H1 (cell line): Measurements from ENCODE around the gene OR52W1. TPM values are rescaled to one million over a fixed set of nuclear protein-coding genes. Genes with fewer than 3 reads are reported as not detected.

Experiments
- CTCF ChIA-PET: fragments of 300-600 bp; sonication (Branson Sonifier 250); formaldehyde crosslinking; loops from one replicate; lab custom pipeline; 2021; ENCODE audit not compliant: partially characterized antibody; lab: Charles Lee
- POLR2A ChIA-PET: fragments of 300-600 bp; sonication (Branson Sonifier 250); formaldehyde crosslinking; loops from one replicate; lab custom pipeline; 2021; ENCODE audit warnings: inconsistent platforms; ENCODE audit not compliant: partially characterized antibody; lab: Charles Lee
- DNase-seq, 2 experiments: peaks; one replicate each; pipeline versions ENCODE4 v3.0.0 to v3.0.0-alpha.2; 2010 to 2022; ENCODE audit warnings: low spot score in 2 of 2, low read depth in 1 of 2, mixed read lengths in 1 of 2
- FAIRE-seq: peaks from 2 replicates; lab custom pipeline; 2011; peaks lifted over from hg19 to GRCh38; lab: Jason Lieb, UNC
- H2AFZ ChIP-seq: 2 replicates; pipeline ENCODE4 v1.8.1; 2012; ENCODE audit warnings: low read length, inconsistent platforms
- H2AK5ac ChIP-seq: 2 replicates; pipeline ENCODE4 v1.6.1; 2013; ENCODE audit warnings: low read depth, low read length
- H2BK120ac ChIP-seq: replicated peaks from 2 replicates; pipeline ENCODE3; 2013; ENCODE audit warnings: low read depth, low read length, inconsistent platforms
- H2BK12ac ChIP-seq: 2 replicates; pipeline ENCODE4 v1.6.1; 2013; ENCODE audit warnings: low read depth, low read length
- H2BK15ac ChIP-seq: 2 replicates; pipeline ENCODE4 v1.6.1; 2013; ENCODE audit warnings: low read length
- H2BK20ac ChIP-seq: 2 replicates; pipeline ENCODE4 v1.6.1; 2013; ENCODE audit warnings: low read length
- H2BK5ac ChIP-seq: 2 replicates; pipeline ENCODE4 v1.6.1; 2013; ENCODE audit warnings: low read depth, low read length
- H3K14ac ChIP-seq: 2 replicates; pipeline ENCODE4 v1.6.1; 2013; ENCODE audit warnings: inconsistent platforms; ENCODE audit not compliant: insufficient read length
- H3K18ac ChIP-seq: 2 replicates; pipeline ENCODE4 v1.6.1; 2013; ENCODE audit warnings: low read length; ENCODE audit errors: extremely low read depth
- H3K23ac ChIP-seq: 2 replicates; pipeline ENCODE4 v1.6.1; 2013; ENCODE audit warnings: inconsistent platforms; ENCODE audit not compliant: insufficient read length
- H3K23me2 ChIP-seq: 2 replicates; pipeline ENCODE4 v1.6.1; 2013; ENCODE audit warnings: low read depth, low read length
- H3K27ac ChIP-seq: 2 replicates; pipeline ENCODE4 v1.6.1; 2011; ENCODE audit warnings: low read depth, low read length, inconsistent platforms
- H3K27me3 ChIP-seq, 4 experiments: replicated peaks in 1 of 4; 1 replicate in 1 of 4; 2 replicates in 3 of 4; pipeline versions ENCODE4 v1.6.1 to v1.8.1; 2011 to 2013; ENCODE audit warnings: low read length in 3 of 4, mild to moderate bottlenecking in 3 of 4, inconsistent platforms in 2 of 4, mixed read lengths in 2 of 4, moderate library complexity in 1 of 4; ENCODE audit not compliant: control insufficient read depth in 3 of 4, insufficient read depth in 3 of 4; ENCODE audit errors: extremely low read depth in 1 of 4
- H3K36me3 ChIP-seq, 4 experiments: 2 replicates each; pipeline versions ENCODE4 v1.6.1 to v1.8.1; 2011 to 2013; ENCODE audit warnings: mild to moderate bottlenecking in 4 of 4, low read length in 3 of 4, moderate library complexity in 2 of 4, control low read depth in 1 of 4, inconsistent platforms in 1 of 4; ENCODE audit not compliant: insufficient read depth in 4 of 4, control insufficient read depth in 2 of 4
- H3K4ac ChIP-seq: replicated peaks from 2 replicates; pipeline ENCODE3; 2013; ENCODE audit warnings: low read length, low read depth, mixed read lengths, inconsistent platforms; ENCODE audit not compliant: insufficient read length
- H3K4me1 ChIP-seq, 4 experiments: replicated peaks in 1 of 4; 1 replicate in 1 of 4; 2 replicates in 3 of 4; pipeline versions ENCODE4 v1.6.1 to v1.8.1; 2011 to 2013; ENCODE audit warnings: low read length in 3 of 4, inconsistent platforms in 2 of 4, mixed read lengths in 1 of 4; ENCODE audit not compliant: insufficient read depth in 4 of 4, control insufficient read depth in 3 of 4
- H3K4me2 ChIP-seq, 2 experiments: 2 replicates each; pipeline versions ENCODE4 v1.6.1 to v1.8.1; 2011 to 2013; ENCODE audit warnings: low read depth in 2 of 2, low read length in 2 of 2, control low read depth in 1 of 2, inconsistent platforms in 1 of 2, mild to moderate bottlenecking in 1 of 2; ENCODE audit not compliant: insufficient read depth in 1 of 2
- H3K4me3 ChIP-seq, 4 experiments: fragments of 200-600, 300-600 bp in 1 of 4; sonication (generic), shearing (Covaris generic), sonication (Bioruptor Twin) in 1 of 4; 2 replicates each; pipeline versions ENCODE4 v1.5.1 to v1.8.1; 2011 to 2016; ENCODE audit warnings: low read length in 4 of 4, low read depth in 3 of 4, control low read depth in 2 of 4, inconsistent platforms in 2 of 4, mild to moderate bottlenecking in 2 of 4, mixed read lengths in 1 of 4, moderate library complexity in 1 of 4; ENCODE audit not compliant: insufficient read depth in 2 of 4; ENCODE audit errors: extremely low read depth in 1 of 4
- H3K56ac ChIP-seq: replicated peaks from 2 replicates; pipeline ENCODE3; 2013; ENCODE audit warnings: low read depth, mild to moderate bottlenecking, mixed read lengths, low read length, inconsistent platforms; ENCODE audit not compliant: insufficient read length
- H3K79me1 ChIP-seq: 2 replicates; pipeline ENCODE4 v1.6.1; 2013; ENCODE audit warnings: low read depth, low read length, control low read depth
- H3K79me2 ChIP-seq, 2 experiments: 2 replicates each; pipeline versions ENCODE4 v1.6.1 to v1.8.1; 2012 to 2013; ENCODE audit warnings: low read length in 2 of 2, mild to moderate bottlenecking in 2 of 2, inconsistent platforms in 1 of 2; ENCODE audit not compliant: insufficient read depth in 2 of 2, control insufficient read depth in 1 of 2
- H3K9ac ChIP-seq, 4 experiments: replicated peaks in 1 of 4; 1 replicate in 1 of 4; 2 replicates in 3 of 4; pipeline versions ENCODE4 v1.6.1 to v1.8.1; 2011 to 2013; ENCODE audit warnings: low read depth in 3 of 4, low read length in 3 of 4, control low read depth in 2 of 4, mild to moderate bottlenecking in 2 of 4, moderate library complexity in 2 of 4, inconsistent platforms in 1 of 4; ENCODE audit errors: extremely low read depth in 1 of 4
- H3K9me3 ChIP-seq, 2 experiments: 2 replicates each; pipeline versions ENCODE4 v1.6.1 to v1.8.1; 2012 to 2013; ENCODE audit warnings: mild to moderate bottlenecking in 2 of 2, moderate library complexity in 2 of 2, control low read depth in 1 of 2, inconsistent platforms in 1 of 2, low read depth in 1 of 2, low read length in 1 of 2, mixed read lengths in 1 of 2; ENCODE audit not compliant: insufficient read depth in 2 of 2
- H4K20me1 ChIP-seq, 2 experiments: replicated peaks in 1 of 2; 2 replicates each; pipeline versions ENCODE3 to v1.8.1; 2011 to 2013; ENCODE audit warnings: inconsistent platforms in 2 of 2, low read length in 2 of 2, mild to moderate bottlenecking in 1 of 2; ENCODE audit not compliant: insufficient read depth in 2 of 2, control insufficient read depth in 1 of 2
- H4K5ac ChIP-seq: 2 replicates; pipeline ENCODE4 v1.6.1; 2013; ENCODE audit warnings: low read length, low read depth, mixed read lengths, inconsistent platforms; ENCODE audit not compliant: insufficient read length
- H4K8ac ChIP-seq: 2 replicates; pipeline ENCODE4 v1.8.0; 2013; ENCODE audit warnings: mild to moderate bottlenecking, moderate library complexity, low read length, inconsistent platforms; ENCODE audit not compliant: insufficient read depth; ENCODE audit errors: extremely low read depth
- H4K91ac ChIP-seq: replicated peaks from 2 replicates; pipeline ENCODE3; 2013; ENCODE audit warnings: low read length, mixed read lengths, inconsistent platforms; ENCODE audit not compliant: insufficient read length
- KDM5A ChIP-seq: fragments of 200-600 bp; IDR thresholded peaks from 2 replicates; pipeline ENCODE4 v1.7.1; 2012; ENCODE audit warnings: mild to moderate bottlenecking, low read length, inconsistent platforms, mixed read lengths
- NANOG ChIP-seq: IDR thresholded peaks from 2 replicates; pipeline ENCODE4 v1.6.1; 2011; ENCODE audit warnings: low read length, low read depth, mild to moderate bottlenecking, inconsistent platforms; ENCODE audit not compliant: insufficient read depth, poor library complexity, severe bottlenecking
- TAF1 ChIP-seq: IDR thresholded peaks from 2 replicates; pipeline ENCODE4 v1.6.1; 2011; ENCODE audit warnings: mild to moderate bottlenecking, low read depth, low read length
- WGBS, 2 experiments: shearing (Covaris generic) in 1 of 2; methylation state at CpG; one replicate each; pipeline versions ENCODE4 v1.1.6 to v1.1.7; 2013 to 2015; ENCODE audit warnings: low lambda C conversion rate in 2 of 2, mixed read lengths in 2 of 2, inconsistent platforms in 1 of 2, low coverage in 1 of 2, missing lambda C conversion rate in 1 of 2; ENCODE audit not compliant: insufficient replicate concordance in 2 of 2, insufficient coverage in 1 of 2, insufficient read length in 1 of 2; ENCODE audit errors: extremely low coverage in 1 of 2, missing lambda C conversion rate in 1 of 2; 5-methylcytosine and 5-hydroxymethylcytosine counted together
- polyA plus RNA-seq, 7 experiments: library from polyadenylated mRNA; depleted of rRNA in 3 of 7; stranded (reverse) in 5 of 7; unstranded in 2 of 7; fragments of >200 nt in 5 of 7; fragments of 200-250 nt in 2 of 7; gene quantifications; 1 replicate in 5 of 7; 2 replicates in 1 of 7; 4 replicates in 1 of 7; pipeline versions ENCODE4 v1.2.1 to v1.2.3, GENCODE V29; 2011 to 2013; ENCODE audit warnings: missing spikeins in 2 of 7, mixed read lengths in 2 of 7
- total RNA-seq: library from RNA; stranded (reverse); fragmentation: NEBNext Ultra II Directional; extraction: Animal tissue kit (Norgen Biotek cat#: 25700); gene quantifications from 2 replicates; pipeline ENCODE4 v1.2.1, GENCODE V29; 2021

OR52W1 gene
- total and polyA plus RNA-seq, 2 of the 8 experiments (the other 6 are each of a cell fraction or from before 2014, with no cell fraction given), result not detected

DNA sequence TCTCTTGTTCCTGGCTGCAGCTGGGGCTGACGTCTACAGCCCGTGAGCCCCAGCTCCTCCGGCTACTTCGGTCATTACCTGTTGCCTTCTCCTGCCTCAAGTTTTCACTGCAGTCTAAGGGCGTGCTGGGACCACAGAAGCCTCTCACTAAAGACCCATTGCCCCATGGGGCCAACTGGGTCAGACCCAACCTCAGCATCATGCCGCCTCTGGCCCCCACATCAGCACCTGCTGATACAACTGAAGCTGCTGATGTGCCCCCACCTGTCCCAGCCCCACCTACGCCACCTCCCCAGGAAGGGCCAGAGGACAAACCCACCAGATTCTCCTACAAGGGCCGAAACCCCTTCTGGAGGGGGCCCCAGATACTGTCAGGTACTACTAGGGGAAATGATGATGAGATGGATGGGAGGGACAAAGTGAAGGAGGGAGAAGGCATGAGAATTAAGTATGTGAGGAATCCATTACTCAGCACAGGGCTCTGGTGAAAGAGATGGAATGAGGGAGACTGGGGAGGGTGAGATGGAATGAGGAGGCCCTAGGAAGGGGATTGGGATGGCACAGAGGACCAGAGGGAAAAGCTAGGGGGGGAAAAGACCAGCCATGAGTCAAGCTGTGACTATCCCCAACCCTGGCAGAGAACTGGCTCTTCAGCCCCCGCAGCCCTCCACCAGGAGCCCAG, 11.4 kb downstream of the OR52W1 start:
- H3K79me2 ChIP-seq, result no peaks in the 10 kb centered on the region
- H2AFZ ChIP-seq, result no peak overlapping the region
- CTCF ChIA-PET, result interaction anchor here (0.9 kb wide), 1 partner anchor 42 kb away, joined by 3 read pairs; no protein-coding TSS in a partner anchor
- H3K9me3 ChIP-seq, result no peaks in the 10 kb centered on the region
- no peak overlapping the region for H2AK5ac ChIP-seq
- no peak overlapping the region for H2BK12ac ChIP-seq
- no peak overlapping the region for H3K18ac ChIP-seq
- H3K4me1 ChIP-seq, result no peaks in the 10 kb centered on the region
- FAIRE-seq (no peak), DNase-seq (no peak)
- H3K23me2 ChIP-seq, result no peaks in the 10 kb centered on the region
- no peak overlapping the region for H2BK15ac ChIP-seq
- no peak overlapping the region for H4K91ac ChIP-seq
- no peak overlapping the region for H4K8ac ChIP-seq
- no peak overlapping the region for H4K5ac ChIP-seq
- H3K4ac ChIP-seq, result no peak overlapping the region
- 90% methylated on average over 9 of the region's 9 CpGs; no CpG with 5 or more reads in 1 of the 2 experiments for WGBS, 2 experiments
- peaks cover 2 to 23% (median 9%) of the 10 kb centered on the region in 4 experiments; a peak in 7 of 8 replicates for H3K36me3 ChIP-seq
- no peak overlapping the region for H3K14ac ChIP-seq
- H2BK5ac ChIP-seq, result no peak overlapping the region
- H2BK20ac ChIP-seq, result no peak overlapping the region
- no peaks in the 10 kb centered on the region for H3K79me1 ChIP-seq
- H4K20me1 ChIP-seq, result no peaks in the 10 kb centered on the region
- no peak overlapping the region for H3K4me3 ChIP-seq
- H2BK120ac ChIP-seq, result no peak overlapping the region
- no peak overlapping the region for H3K56ac ChIP-seq
- H3K4me2 ChIP-seq, result no peak overlapping the region
- POLR2A ChIA-PET, result no interaction called here
- no peak overlapping the region for H3K9ac ChIP-seq
- no peaks in the 10 kb centered on the region for H3K27me3 ChIP-seq
- H3K23ac ChIP-seq, result no peak overlapping the region
- TF ChIP-seq KDM5A (no peak), TAF1 (no peak), NANOG (no peak)
- no peak overlapping the region for H3K27ac ChIP-seq
